HG03097 (cell line): Measurements from ENCODE around the gene ITLN1.
"Not testable (repeated sequence)": the region's sequence is repeated elsewhere in the genome, so short reads cannot be mapped to it uniquely, and the experiment has no call there.

Experiments
- ATAC-seq: cut with Tn5 transposase; IDR thresholded peaks from one replicate; pipeline ENCODE4 v1.9.1; 2021; ENCODE audit not compliant: unreplicated experiment, low FRiP score

Gene ITLN1

GRCh38 chr1:160883581-160884513 is 1.1 kb downstream of the ITLN1 start:
- ATAC-seq = no peak

GRCh38 chr1:160882582-160882981 is 2.4 kb downstream of the ITLN1 start:
- no peak for ATAC-seq

GRCh38 chr1:160881264-160881663 is 3.7 kb downstream of the ITLN1 start:
- not testable (repeated sequence) for ATAC-seq

GRCh38 chr1:160880216-160880615 is 4.8 kb downstream of the ITLN1 start:
- ATAC-seq = no peak

GRCh38 chr1:160879056-160879455 is 5.9 kb downstream of the ITLN1 start:
- no peak for ATAC-seq

- ATAC-seq = no peak
Measured at GRCh38 chr1:160877221-160877620, 7.8 kb downstream of the ITLN1 start.

- no peak for ATAC-seq
Measured at GRCh38 chr1:160876311-160876710, 8.7 kb downstream of the ITLN1 start.

- ATAC-seq = not testable (repeated sequence)
Measured at GRCh38 chr1:160875591-160875990, 9.4 kb downstream of the ITLN1 start.

GRCh38 chr1:160874935-160875334 is 10.0 kb downstream of the ITLN1 start:
- no peak for ATAC-seq

GRCh38 chr1:160868141-160868540 is 16.8 kb downstream of the ITLN1 start:
- ATAC-seq = no peak

GRCh38 chr1:160867651-160868050 is 17.3 kb downstream of the ITLN1 start:
- ATAC-seq = not testable (repeated sequence)

GRCh38 chr1:160866695-160867260 is 18.2 kb downstream of the ITLN1 start:
- no peak for ATAC-seq

- no peak for ATAC-seq
Measured at GRCh38 chr1:160866001-160866694, 18.8 kb downstream of the ITLN1 start.

GRCh38 chr1:160865337-160865736 is 19.6 kb downstream of the ITLN1 start:
- no peak for ATAC-seq

- ATAC-seq = no peak
Measured at GRCh38 chr1:160864173-160864572, 20.8 kb downstream of the ITLN1 start.

- no peak for ATAC-seq
Measured at GRCh38 chr1:160863774-160864131, 21.2 kb downstream of the ITLN1 start.

GRCh38 chr1:160863061-160863773 is 21.8 kb downstream of the ITLN1 start:
- ATAC-seq = no peak

- no peak for ATAC-seq
Measured at GRCh38 chr1:160862203-160863060, 22.5 kb downstream of the ITLN1 start, which contains the start of gene CD244. Gene CD244, minus strand, starts transcription at chr1:160862887. Its CDS starts 210 bp downstream, at chr1:160862677.

GRCh38 chr1:160860840-160861505 is 24.0 kb downstream of the ITLN1 start:
- ATAC-seq = no peak
